Measurements from ENCODE around the gene TCFL5. TPM values are rescaled to one million over a fixed set of nuclear protein-coding genes. Genes with fewer than 3 reads are reported as not detected.

TCFL5 gene
- total RNA-seq, 4 donors from 2014 or later = 5.3 to 20.0 (median 14.2) TPM

DNA sequence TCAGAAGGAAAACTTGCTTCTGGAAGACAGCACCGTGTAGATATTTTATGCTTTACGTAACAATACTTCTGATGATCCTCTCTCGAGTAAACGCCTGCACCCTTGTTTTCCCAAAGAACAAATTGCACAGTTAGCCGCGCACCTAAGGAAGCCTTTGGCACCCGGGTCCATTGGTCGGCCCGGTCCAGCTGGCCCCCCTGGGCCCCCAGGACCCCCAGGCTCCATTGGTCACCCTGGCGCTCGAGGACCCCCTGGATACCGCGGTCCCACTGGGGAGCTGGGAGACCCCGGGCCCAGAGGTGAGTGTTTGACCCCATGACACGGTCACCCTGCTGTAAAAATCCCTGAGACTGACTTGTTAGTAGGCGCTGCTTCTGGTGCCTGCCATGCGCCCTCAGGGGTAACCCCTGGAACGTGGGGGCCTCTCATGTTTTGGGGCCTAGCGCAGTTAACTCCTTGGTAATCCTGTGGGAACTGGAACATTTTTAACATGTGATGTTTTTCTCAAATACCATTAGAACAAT, 24.6 kb downstream of the TCFL5 start:
- Histone ChIP-seq H3K4me1 (no peaks in the 10 kb centered on the region), H3K4me3 (no peak overlapping the region), H3K27ac (no peak overlapping the region), H3K27me3 (no peaks in the 10 kb centered on the region), H3K36me3 (no peaks in the 10 kb centered on the region), H3K9me3 (no peaks in the 10 kb centered on the region)
- intact Hi-C loops (cut with DNase I; ENCODE audit: low total_unique reads) = no loop called here
- DNase-seq = no peak
- TF ChIP-seq, protein P1, sequence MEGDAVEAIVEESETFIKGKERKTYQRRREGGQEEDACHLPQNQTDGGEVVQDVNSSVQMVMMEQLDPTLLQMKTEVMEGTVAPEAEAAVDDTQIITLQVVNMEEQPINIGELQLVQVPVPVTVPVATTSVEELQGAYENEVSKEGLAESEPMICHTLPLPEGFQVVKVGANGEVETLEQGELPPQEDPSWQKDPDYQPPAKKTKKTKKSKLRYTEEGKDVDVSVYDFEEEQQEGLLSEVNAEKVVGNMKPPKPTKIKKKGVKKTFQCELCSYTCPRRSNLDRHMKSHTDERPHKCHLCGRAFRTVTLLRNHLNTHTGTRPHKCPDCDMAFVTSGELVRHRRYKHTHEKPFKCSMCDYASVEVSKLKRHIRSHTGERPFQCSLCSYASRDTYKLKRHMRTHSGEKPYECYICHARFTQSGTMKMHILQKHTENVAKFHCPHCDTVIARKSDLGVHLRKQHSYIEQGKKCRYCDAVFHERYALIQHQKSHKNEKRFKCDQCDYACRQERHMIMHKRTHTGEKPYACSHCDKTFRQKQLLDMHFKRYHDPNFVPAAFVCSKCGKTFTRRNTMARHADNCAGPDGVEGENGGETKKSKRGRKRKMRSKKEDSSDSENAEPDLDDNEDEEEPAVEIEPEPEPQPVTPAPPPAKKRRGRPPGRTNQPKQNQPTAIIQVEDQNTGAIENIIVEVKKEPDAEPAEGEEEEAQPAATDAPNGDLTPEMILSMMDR (IDR thresholded peaks at IDR 0.05) = no peak
- no peak for TF ChIP-seq POLR2A (IDR thresholded peaks at IDR 0.05)

DNA sequence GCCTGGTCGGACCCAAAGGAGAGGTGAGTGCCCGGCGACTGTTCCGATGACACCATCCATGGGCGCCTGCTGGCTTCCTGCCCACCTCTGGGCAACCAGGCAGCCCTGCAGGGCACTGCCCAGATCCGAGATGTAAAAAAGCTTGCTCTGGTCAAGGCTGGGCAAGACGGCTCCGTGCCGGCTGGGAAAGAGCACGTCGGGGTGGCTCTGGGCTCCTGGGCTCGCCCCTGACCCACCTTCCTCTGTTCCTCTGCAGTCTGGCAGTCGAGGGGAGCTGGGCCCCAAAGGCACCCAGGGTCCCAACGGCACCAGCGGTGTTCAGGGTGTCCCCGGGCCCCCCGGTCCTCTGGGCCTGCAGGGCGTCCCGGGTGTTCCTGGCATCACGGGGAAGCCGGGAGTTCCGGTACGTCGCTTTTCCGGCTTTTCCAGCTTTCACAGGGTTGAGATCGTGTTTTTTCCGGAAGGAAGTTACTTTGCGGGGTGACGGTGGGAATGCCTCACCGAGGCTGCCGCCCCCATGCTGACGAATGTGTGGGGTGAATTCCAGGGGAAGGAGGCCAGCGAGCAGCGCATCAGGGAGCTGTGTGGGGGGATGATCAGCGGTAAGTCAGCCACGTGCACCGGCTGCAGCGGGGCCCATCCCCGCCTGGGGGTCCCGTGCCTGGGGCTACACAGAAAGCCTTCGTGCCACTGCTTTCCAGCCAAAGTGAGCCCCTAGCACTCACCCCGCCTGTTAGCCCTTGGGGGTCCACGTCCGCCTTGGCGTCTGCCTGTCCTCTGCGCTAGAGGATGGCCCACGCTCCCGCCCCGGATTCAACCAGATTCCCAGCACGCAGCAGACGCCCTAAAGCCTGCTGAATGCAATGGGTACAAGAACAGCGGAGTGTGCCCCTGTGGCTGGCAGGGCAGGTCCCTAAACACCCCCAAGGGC, 25.4 kb downstream of the TCFL5 start:
- H3K36me3 ChIP-seq = no peaks in the 10 kb centered on the region
- DNase-seq = no peak
- intact Hi-C loops (cut with DNase I; ENCODE audit: low total_unique reads) = no loop called here
- H3K27ac ChIP-seq = no peak overlapping the region
- no peaks in the 10 kb centered on the region for H3K4me1 ChIP-seq
- no peak for TF ChIP-seq POLR2A (IDR thresholded peaks at IDR 0.05)
- TF ChIP-seq, protein P1 (IDR thresholded peaks at IDR 0.05) = no peak
- no peaks in the 10 kb centered on the region for H3K9me3 ChIP-seq
- H3K27me3 ChIP-seq = no peaks in the 10 kb centered on the region
- no peak overlapping the region for H3K4me3 ChIP-seq

DNA sequence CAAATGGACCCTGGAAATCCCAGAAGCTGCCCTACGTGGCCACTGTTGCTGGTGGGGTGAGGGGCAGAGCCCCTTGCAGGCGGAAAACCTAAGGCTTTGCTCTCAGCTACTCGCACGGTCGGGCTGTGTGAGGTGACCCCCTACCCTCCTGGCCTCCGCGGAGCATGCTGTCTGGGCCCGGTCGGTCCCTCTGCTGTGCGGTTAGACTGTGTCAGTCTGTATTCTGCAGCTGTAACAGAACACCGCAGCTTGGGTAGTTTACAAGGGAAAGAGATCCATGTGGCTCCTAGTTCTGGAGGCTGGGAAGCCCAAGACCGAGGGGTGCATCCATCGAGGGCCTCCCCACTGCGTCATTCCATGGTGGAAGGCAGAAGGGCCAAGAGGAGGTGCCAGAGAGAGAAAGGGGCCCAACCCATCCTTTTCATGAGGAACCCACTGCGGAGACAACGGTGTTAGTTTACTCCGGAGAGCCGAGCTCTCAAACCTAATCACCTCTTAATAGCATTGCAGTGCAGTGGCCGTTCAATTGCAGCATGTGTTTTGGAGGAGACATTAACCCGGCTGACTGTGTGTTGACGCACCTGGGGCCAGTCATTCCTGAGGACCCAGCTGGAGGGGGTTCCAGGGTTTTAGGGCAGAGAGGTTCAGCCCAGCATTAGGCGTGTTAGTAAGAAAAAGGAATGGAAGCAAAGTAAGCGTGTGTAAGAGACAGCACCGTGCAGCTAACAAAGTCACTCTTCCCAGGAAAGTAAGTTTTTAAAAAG, 26.5 kb downstream of the TCFL5 start:
- H3K4me3 ChIP-seq = no peak overlapping the region
- intact Hi-C loops (cut with DNase I; ENCODE audit: low total_unique reads) = no loop called here
- no peaks in the 10 kb centered on the region for H3K4me1 ChIP-seq
- H3K9me3 ChIP-seq = no peaks in the 10 kb centered on the region
- TF ChIP-seq, protein P1 (IDR thresholded peaks at IDR 0.05) = no peak
- no peak overlapping the region for H3K27ac ChIP-seq
- no peaks in the 10 kb centered on the region for H3K27me3 ChIP-seq
- no peak for DNase-seq
- H3K36me3 ChIP-seq = no peaks in the 10 kb centered on the region

DNA sequence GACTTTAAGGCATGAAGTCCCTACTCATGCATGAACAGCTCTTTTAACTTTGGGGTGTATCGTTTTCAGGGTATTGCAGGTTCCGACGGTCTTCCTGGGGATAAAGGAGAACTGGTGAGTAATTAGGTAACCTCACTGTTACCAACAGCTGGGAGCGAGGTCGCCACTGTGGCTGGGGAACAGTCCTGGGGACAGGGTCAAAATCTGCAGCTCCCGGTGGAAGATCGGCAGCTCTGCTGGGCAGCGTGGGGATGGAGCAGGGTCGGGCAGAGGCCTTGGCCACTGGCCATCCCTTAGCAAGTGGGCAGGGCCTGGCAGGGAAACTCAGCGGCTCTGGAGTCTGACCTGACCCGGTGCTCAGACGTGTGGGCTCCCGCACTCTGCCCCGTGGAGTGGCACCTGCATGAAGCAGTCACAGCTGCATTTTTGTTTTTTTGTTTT, 28.7 kb downstream of the TCFL5 start:
- Histone ChIP-seq H3K36me3 (no peaks in the 10 kb centered on the region), H3K4me3 (no peak overlapping the region), H3K27me3 (no peaks in the 10 kb centered on the region), H3K4me1 (no peaks in the 10 kb centered on the region), H3K9me3 (no peaks in the 10 kb centered on the region), H3K27ac (no peak overlapping the region)
- intact Hi-C loops (cut with DNase I; ENCODE audit: low total_unique reads) = no loop called here
- DNase-seq = no peak
- TF ChIP-seq, protein P1 (IDR thresholded peaks at IDR 0.05) = no peak
- TF ChIP-seq POLR2A (IDR thresholded peaks at IDR 0.05) = no peak
